ENCODE results near the gene PASK. TPM values are rescaled to one million over a fixed set of nuclear protein-coding genes. Genes with fewer than 3 reads are reported as not detected.
"Not testable (repeated sequence)": the region's sequence is repeated elsewhere in the genome, so short reads cannot be mapped to it uniquely, and the experiment has no call there.

The PASK gene
- total RNA-seq, 2 experiments from 2014 or later, result 58.1 to 58.9 TPM

- no peak for DNase-seq
- Mint-ChIP-seq H3K9me3 (no peaks in the 10 kb centered on the region), H3K36me3 (ENCODE audit: low read depth) (peaks cover 49% of the 10 kb centered on the region), H3K4me3 (peak overlapping the region; percentile 73), H3K27ac (peak overlapping the region; percentile 98), H3K27me3 (no peaks in the 10 kb centered on the region), H3K4me1 (peaks cover 47% of the 10 kb centered on the region)
- ChIA-PET POLR2A (interaction anchor here (1.6 to 4.4 kb wide), 3 partner anchors 8 to 40 kb away, joined by 6 to 17 read pairs (median 9); partner anchors contain the start of genes MTERF4, PASK and PPP1R7), CTCF (no interaction called here)
Observed at GRCh38 chr2:241110089-241110606, 39.1 kb downstream of the PASK start.

- Mint-ChIP-seq H3K27me3 (no peaks in the 10 kb centered on the region), H3K36me3 (ENCODE audit: low read depth) (peaks cover 42% of the 10 kb centered on the region), H3K4me1 (peaks cover 47% of the 10 kb centered on the region), H3K9me3 (no peaks in the 10 kb centered on the region), H3K4me3 (peak overlapping the region; percentile 73), H3K27ac (peak overlapping the region; percentile 98)
- ChIA-PET POLR2A (interaction anchor here (1.6 to 4.4 kb wide), 3 partner anchors 14 to 41 kb away, joined by 9 to 17 read pairs (median 10); partner anchors contain the start of genes PASK and PPP1R7), CTCF (interaction anchor here (1.2 kb wide), 1 partner anchor 40 kb away, joined by 3 read pairs; the partner anchor contains the start of gene PASK)
- peak; percentile 37 for DNase-seq
Observed at GRCh38 chr2:241109210-241110088, 39.8 kb downstream of the PASK start.

GRCh38 chr2:241108271-241109209, 40.7 kb downstream of the PASK start:
- CTCF ChIA-PET, result interaction anchor here (1.2 kb wide), 1 partner anchor 41 kb away, joined by 3 read pairs; the partner anchor contains the start of gene PASK
- Mint-ChIP-seq H3K4me1 (peaks cover 51% of the 10 kb centered on the region), H3K4me3 (peak overlapping the region; percentile 73), H3K27ac (peak overlapping the region; percentile 98), H3K27me3 (no peaks in the 10 kb centered on the region), H3K36me3 (ENCODE audit: low read depth) (peaks cover 35% of the 10 kb centered on the region), H3K9me3 (no peaks in the 10 kb centered on the region)
- peak; percentile 40 for DNase-seq
- POLR2A ChIA-PET, result interaction anchor here (1.6 to 4.4 kb wide), 3 partner anchors 13 to 42 kb away, joined by 9 to 17 read pairs (median 10); partner anchors contain the start of genes PASK and PPP1R7

- POLR2A ChIA-PET, result interaction anchor here (4.4 kb wide), 1 partner anchor 43 kb away, joined by 17 read pairs; the partner anchor contains the start of genes PASK and PPP1R7
- DNase-seq, result no peak
- Mint-ChIP-seq H3K4me1 (peaks cover 53% of the 10 kb centered on the region), H3K4me3 (no peak overlapping the region), H3K9me3 (no peaks in the 10 kb centered on the region), H3K27me3 (no peaks in the 10 kb centered on the region), H3K27ac (peak overlapping the region; percentile 98), H3K36me3 (ENCODE audit: low read depth) (peaks cover 35% of the 10 kb centered on the region)
- CTCF ChIA-PET, result no interaction called here
Observed at GRCh38 chr2:241107031-241107783, 42.1 kb downstream of the PASK start.

GRCh38 chr2:241105641-241106040, 43.6 kb downstream of the PASK start:
- H3K27me3 Mint-ChIP-seq, result no peaks in the 10 kb centered on the region
- POLR2A ChIA-PET, result no interaction called here
- no peak overlapping the region for H3K4me3 Mint-ChIP-seq
- no peaks in the 10 kb centered on the region for H3K9me3 Mint-ChIP-seq
- H3K36me3 Mint-ChIP-seq (ENCODE audit: low read depth), result peaks cover 24% of the 10 kb centered on the region
- H3K27ac Mint-ChIP-seq, result no peak overlapping the region
- CTCF ChIA-PET, result no interaction called here
- peaks cover 55% of the 10 kb centered on the region for H3K4me1 Mint-ChIP-seq
- DNase-seq, result no peak

GRCh38 chr2:241104611-241105010, 44.7 kb downstream of the PASK start:
- Mint-ChIP-seq H3K4me1 (peaks cover 56% of the 10 kb centered on the region), H3K36me3 (ENCODE audit: low read depth) (peaks cover 27% of the 10 kb centered on the region)
- H3K9me3 Mint-ChIP-seq, H3K27ac Mint-ChIP-seq, H3K27me3 Mint-ChIP-seq, CTCF ChIA-PET, DNase-seq, H3K4me3 Mint-ChIP-seq: not testable (repeated sequence)
- POLR2A ChIA-PET, result interaction anchor here (1.0 kb wide), 1 partner anchor 46 kb away, joined by 3 read pairs; no protein-coding TSS in a partner anchor

GRCh38 chr2:241103176-241103595, 46.1 kb downstream of the PASK start:
- no peak for DNase-seq
- POLR2A ChIA-PET, result interaction anchor here (1.5 to 4.3 kb wide), 4 partner anchors 8 to 537 kb away, joined by 3 to 41 read pairs (median 6); partner anchors contain the start of genes PASK and PPP1R7
- CTCF ChIA-PET, result interaction anchor here (1.0 kb wide), 1 partner anchor 24 kb away, joined by 3 read pairs; no protein-coding TSS in a partner anchor
- peak overlapping the region; percentile 94 for H3K27ac Mint-ChIP-seq
- H3K9me3 Mint-ChIP-seq, result no peaks in the 10 kb centered on the region
- H3K36me3 Mint-ChIP-seq (ENCODE audit: low read depth), result peaks cover 30% of the 10 kb centered on the region
- H3K27me3 Mint-ChIP-seq, result no peaks in the 10 kb centered on the region
- peak overlapping the region; percentile 97 for H3K4me3 Mint-ChIP-seq
- peaks cover 53% of the 10 kb centered on the region for H3K4me1 Mint-ChIP-seq

GRCh38 chr2:241102239-241102803, 47.0 kb downstream of the PASK start, which contains the start of gene MTERF4:
Gene MTERF4 (minus strand): TSS chr2:241102287. CDS start chr2:241102273, 14 bp downstream.
- Mint-ChIP-seq H3K27me3 (no peaks in the 10 kb centered on the region), H3K36me3 (ENCODE audit: low read depth) (peaks cover 35% of the 10 kb centered on the region), H3K4me3 (peak within 1 kb of the TSS; percentile 97), H3K4me1 (peaks cover 53% of the 10 kb centered on the region), H3K9me3 (no peaks in the 10 kb centered on the region), H3K27ac (peak within 1 kb of the TSS; percentile 94)
- ChIA-PET POLR2A (interaction anchor here (0.6 to 4.3 kb wide), 13 partner anchors 8 to 584 kb away, joined by 3 to 41 read pairs (median 4); partner anchors contain the start of genes DTYMK, FARP2, HDLBP and PASK), CTCF (no interaction called here)
- peak; percentile 89 for DNase-seq

- H3K36me3 Mint-ChIP-seq (ENCODE audit: low read depth), result peaks cover 56% of the 10 kb centered on the region
- no peaks in the 10 kb centered on the region for H3K27me3 Mint-ChIP-seq
- H3K4me1 Mint-ChIP-seq, result peaks cover 79% of the 10 kb centered on the region
- ChIA-PET POLR2A (interaction anchor here (1.8 to 4.3 kb wide), 2 partner anchors 51 to 215 kb away, joined by 5 to 41 read pairs; partner anchors contain the start of genes PASK and PPP1R7), CTCF (no interaction called here)
- H3K27ac Mint-ChIP-seq, result no peak overlapping the region
- no peak for DNase-seq
- H3K4me3 Mint-ChIP-seq, result no peak overlapping the region
- no peaks in the 10 kb centered on the region for H3K9me3 Mint-ChIP-seq
Observed at GRCh38 chr2:241099246-241099645, 50.0 kb downstream of the PASK start.

- CTCF ChIA-PET, result no interaction called here
- no peak overlapping the region for H3K4me3 Mint-ChIP-seq
- peaks cover 64% of the 10 kb centered on the region for H3K4me1 Mint-ChIP-seq
Observed at GRCh38 chr2:241096979-241097378, 52.3 kb downstream of the PASK start.

GRCh38 chr2:241095594-241096290, 53.5 kb downstream of the PASK start:
- Mint-ChIP-seq H3K27me3 (no peaks in the 10 kb centered on the region), H3K27ac (peak overlapping the region; percentile 64), H3K9me3 (no peaks in the 10 kb centered on the region), H3K4me1 (peaks cover 54% of the 10 kb centered on the region), H3K36me3 (ENCODE audit: low read depth) (peaks cover 64% of the 10 kb centered on the region), H3K4me3 (no peak overlapping the region)
- ChIA-PET CTCF (interaction anchor here (0.6 to 1.2 kb wide), 3 partner anchors 17 to 54 kb away, joined by 3 to 4 read pairs (median 3); partner anchors contain the start of gene PASK), POLR2A (interaction anchor here (0.8 to 2.0 kb wide), 4 partner anchors 13 to 591 kb away, joined by 3 to 10 read pairs (median 3); partner anchors contain the start of genes DTYMK and PASK)
- peak; percentile 53 for DNase-seq

More at GRCh38 chr2:241096979-241097378, 52.3 kb downstream of the PASK start:
- POLR2A ChIA-PET, result no interaction called here
- peak overlapping the region; percentile 12 for H3K27ac Mint-ChIP-seq
- H3K36me3 Mint-ChIP-seq (ENCODE audit: low read depth), result peaks cover 58% of the 10 kb centered on the region
- no peak for DNase-seq
- H3K27me3 Mint-ChIP-seq, result no peaks in the 10 kb centered on the region
- H3K9me3 Mint-ChIP-seq, result no peaks in the 10 kb centered on the region
